IPS-NIHi11 (cell line): Measurements from ENCODE around the gene GCKR.
"Not testable (repeated sequence)": the region's sequence is repeated elsewhere in the genome, so short reads cannot be mapped to it uniquely, and the experiment has no call there.

Source experiments
- DNase-seq: peaks from one replicate; pipeline ENCODE4 v3.0.0; 2012; ENCODE audit warnings: mixed read lengths, low spot score

The GCKR gene

DNA sequence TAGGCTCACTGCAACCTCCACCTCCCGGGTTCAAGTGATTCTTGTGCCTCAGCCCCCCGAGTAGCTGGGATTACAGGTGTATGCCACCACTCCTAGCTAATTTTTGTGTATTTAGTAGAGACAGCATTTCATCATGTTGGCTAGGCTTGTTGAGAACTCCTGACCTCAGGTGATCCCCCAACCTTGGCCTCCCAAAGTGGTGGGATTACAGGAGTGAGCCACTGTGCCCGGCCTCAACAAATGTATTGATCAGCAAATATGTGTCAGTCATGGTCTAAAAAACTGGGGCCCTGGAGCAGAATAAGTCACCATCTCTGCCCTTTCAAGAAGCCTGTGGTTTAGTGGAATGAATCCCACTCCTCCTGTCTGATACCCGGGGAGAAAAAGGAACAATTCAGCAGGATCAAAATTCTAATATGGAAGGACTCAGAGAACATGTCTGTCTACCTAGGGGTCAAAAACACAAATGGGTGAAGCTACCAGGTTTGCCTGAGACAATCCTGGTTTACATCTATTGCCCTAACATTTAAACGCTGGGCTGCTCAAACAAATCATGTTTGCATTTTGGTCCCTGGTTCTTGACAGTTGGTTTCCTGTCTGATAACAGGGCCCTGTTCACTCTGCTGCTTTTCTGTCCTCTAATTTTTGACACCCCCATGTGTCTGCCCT lies 21.6 kb downstream of the GCKR start:
- no peak for DNase-seq

GRCh38 chr2:27518782-27519113 lies 22.1 kb downstream of the GCKR start:
- no peak for DNase-seq

DNA sequence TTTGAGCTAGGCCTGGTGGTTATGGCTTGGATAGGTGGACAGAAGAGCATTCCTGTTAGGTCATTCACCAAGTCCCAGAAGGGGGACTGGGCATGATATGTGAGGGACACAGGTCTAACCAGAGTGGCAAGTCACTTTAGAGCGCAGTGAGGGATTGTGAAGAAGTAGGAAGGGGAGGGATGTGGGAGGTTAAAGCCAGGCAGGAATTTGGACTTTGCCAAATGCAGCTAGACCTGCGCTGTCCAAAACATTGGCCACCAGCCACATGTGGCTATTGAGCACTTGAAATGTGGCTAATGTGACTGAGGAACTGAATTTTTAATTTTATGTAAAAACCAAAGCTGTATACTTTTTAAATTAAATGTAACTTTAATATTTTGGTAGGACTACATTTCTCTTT lies 23.7 kb downstream of the GCKR start:
- DNase-seq, result no peak

GRCh38 chr2:27522400-27522945 lies 25.8 kb downstream of the GCKR start:
- no peak for DNase-seq

DNA sequence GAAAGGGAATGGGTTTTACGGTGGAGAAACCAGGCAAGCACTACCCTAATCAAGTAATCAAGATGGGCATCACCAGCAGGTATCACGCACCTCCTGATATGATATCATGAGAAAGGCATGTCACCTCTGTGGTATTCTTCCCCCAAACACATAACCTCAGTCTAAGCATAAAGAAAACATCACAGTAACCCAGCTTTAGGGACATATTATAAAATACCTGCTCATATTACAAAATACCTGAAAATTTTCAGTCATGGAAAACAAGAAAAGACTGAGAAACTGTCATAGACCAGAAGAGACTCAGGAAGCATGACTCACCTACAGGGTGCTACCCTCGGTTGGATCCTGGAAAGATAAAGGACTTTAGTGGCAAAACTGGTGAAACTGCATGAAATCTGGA lies 30.5 kb downstream of the GCKR start:
- no peak for DNase-seq

GRCh38 chr2:27531983-27532382 lies 35.3 kb downstream of the GCKR start:
- no peak for DNase-seq

- DNase-seq, result no peak
Observed at GRCh38 chr2:27537287-27537686, 40.6 kb downstream of the GCKR start.

GRCh38 chr2:27538839-27539450 lies 42.3 kb downstream of the GCKR start:
- DNase-seq, result not testable (repeated sequence)

- not testable (repeated sequence) for DNase-seq
Observed at GRCh38 chr2:27539649-27540048, 43.0 kb downstream of the GCKR start.

DNA sequence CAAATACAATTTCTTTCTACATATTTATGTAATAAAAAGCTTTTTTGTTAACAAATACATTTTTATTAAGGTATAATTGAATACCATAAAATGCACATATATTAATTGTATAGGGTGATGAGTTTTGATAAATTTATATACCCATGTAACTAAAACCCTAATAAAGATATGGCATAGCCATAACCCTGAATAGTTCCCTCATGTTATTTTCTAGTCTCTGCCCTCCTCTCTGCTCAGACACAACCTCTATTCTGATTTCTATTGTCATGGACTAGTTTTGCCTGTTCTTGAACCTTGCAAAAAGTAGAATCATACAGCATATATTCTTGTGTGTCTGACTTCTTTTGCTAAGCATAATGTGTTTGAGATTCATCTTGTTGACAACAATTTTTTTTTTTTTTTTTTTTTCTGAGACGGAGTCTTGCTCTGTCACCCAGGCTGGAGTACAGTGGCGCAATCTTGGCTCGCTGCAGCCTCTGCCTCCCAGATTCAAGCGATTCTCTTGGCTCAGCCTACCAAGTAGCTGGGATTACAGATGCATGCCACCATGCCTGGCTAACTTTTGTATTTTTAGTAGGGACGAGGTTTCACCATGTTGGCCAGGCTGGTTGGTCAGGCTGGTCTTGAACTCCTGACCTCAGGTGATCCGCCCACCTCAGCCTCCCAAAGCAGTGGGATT lies 47.6 kb downstream of the GCKR start:
- DNase-seq, result no peak

- no peak for DNase-seq
Observed at GRCh38 chr2:27545348-27546141, 48.9 kb downstream of the GCKR start.

DNA sequence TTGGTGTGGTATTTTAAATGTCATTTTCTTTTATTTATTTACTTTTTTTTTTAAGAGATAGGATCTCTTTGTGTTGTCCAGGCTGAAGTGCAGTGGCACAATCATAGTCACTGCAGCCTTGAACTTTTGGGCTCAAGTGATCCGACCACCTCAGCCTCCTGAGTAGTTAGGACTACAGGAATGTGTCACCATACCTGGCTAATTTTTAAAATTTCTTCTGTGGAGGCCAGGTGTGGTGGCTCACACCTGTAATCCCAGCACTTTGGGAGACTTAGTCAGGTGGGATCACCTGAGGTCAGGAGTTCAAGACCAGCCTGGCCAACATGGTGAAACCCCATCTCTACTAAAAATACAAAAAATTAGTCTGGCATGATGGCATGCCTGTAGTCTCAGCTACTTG lies 52.7 kb downstream of the GCKR start:
- DNase-seq, result no peak

DNA sequence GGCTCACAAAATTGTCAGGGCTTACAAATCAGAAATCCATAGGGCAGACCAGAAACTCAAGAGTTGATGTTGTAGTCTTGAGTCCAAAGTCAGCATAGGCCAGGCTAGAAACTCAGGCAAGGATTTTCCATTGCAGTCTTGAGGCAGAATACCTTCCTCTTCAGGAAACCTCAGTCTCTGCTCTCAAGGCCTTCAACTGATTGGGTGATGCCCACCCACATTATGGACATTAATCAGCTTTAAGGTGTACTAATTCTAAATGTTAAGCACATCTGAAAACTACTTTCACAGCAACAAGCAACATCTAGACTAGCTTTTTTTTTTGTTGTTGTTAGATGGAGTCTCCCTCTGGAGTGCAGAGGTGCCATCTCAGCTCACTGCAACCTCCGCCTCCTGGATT lies 54.9 kb downstream of the GCKR start:
- no peak for DNase-seq

GRCh38 chr2:27552941-27553340 lies 56.3 kb downstream of the GCKR start:
- DNase-seq, result no peak

DNA sequence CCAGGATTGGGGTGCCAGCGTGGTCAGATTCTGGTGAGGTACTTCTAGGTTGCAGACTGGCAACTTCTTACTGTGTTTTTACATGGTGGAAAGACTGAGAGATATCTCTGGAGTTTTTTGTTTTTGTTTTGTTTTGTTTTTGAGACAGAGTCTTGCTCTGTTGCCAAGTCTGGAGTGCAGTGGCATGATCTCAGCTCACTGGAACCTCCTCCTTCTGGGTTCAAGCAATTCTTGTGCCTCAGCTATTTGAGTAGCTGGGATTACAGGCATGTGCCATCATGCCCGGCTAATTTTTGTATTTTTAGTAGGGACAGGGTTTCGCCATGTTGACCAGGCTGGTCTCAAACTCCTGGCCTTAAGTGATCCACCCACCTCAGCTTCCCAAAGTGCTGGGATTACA lies 57.8 kb downstream of the GCKR start:
- not testable (repeated sequence) for DNase-seq

GRCh38 chr2:27559228-27559627 lies 62.6 kb downstream of the GCKR start:
- no peak for DNase-seq

GRCh38 chr2:27561060-27561459 lies 64.4 kb downstream of the GCKR start:
- DNase-seq, result no peak

DNA sequence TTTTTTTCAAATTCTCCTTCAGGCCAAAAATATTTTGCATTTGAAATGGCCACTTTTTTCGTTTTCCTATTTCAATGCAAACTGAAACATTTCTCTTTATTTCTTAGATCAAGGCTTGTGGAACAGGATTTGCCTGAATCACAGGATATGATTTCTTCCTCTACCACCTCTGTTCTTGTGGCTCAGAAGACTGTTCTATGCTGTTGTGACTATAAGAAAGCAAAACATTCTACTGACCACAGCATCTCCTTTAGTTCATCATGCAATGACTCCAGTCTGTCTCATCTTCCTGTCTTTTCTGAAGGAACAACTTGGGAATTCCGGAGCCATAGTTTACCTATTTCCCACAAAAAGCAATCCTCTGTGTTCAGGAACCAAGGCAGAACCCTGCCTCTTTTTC lies 70.0 kb downstream of the GCKR start:
- DNase-seq, result no peak

DNA sequence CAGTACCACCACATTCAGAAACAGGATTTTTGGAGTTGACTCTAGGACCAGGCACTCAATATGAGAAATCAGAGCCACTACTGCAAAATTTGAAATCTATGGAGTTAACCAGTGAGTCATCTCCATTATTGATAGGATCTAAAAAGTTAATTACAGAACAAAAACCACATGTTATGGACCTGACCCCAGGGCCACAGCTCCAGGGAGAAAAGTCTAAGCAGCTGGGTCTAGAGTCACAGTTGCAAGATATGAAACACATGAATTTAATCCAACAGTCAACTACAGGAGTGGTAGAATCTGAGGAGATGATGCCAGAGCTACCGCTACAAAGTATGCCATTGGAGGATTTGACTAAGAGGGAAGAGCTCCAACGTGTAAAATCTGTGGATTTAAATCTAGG lies 72.8 kb downstream of the GCKR start:
- no peak for DNase-seq

DNA sequence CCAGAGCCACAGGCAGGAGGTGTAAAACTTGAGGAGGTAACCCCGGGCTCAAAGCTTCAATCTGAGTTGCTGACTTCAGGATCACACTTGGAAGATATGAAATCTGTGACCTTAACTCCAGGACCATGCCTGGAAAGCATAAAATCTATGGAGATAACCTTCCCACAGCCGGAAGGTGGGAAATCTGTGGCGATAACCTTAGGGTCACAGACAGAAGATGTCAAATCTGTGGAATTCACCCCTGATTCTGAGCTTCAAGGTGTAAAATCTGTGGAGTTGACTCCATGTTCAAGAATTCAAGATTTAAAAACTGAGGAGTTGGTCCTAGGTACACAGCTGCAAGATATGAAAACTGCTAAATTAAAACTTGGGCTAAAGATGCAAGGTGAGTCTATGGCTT lies 74.6 kb downstream of the GCKR start:
- no peak for DNase-seq

GRCh38 chr2:27571681-27572080 lies 75.0 kb downstream of the GCKR start:
- no peak for DNase-seq

DNA sequence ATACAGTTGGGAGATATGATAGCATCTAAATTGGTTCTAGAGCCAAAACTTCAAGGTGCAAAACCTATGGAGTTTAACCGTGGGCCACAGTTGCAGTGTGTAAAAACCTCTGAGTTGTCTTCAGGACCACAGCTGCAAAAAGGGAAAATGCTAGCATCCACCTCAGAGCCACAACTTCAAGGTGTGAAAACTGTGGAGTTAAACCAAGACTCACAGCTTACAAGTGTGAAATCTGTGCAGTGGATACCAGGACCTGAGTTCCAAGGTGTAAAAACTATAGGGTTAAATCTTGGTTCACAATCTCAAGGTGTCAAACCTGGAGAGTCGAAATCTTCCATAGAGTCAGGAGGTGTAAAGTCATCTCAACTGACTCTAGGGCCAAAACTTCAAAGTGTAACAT lies 75.8 kb downstream of the GCKR start:
- DNase-seq, result no peak

GRCh38 chr2:27572998-27573429 lies 76.4 kb downstream of the GCKR start:
- DNase-seq, result no peak
